Fibroblast of gingiva (primary cell): Measurements from ENCODE around the gene LYVE1.

Experiments
- DNase-seq: peaks from one replicate; pipeline ENCODE4 v3.0.0-alpha.2; 2011; ENCODE audit warnings: low read depth

The LYVE1 gene

GRCh38 chr11:10558288-10558687 lies 10.2 kb downstream of the LYVE1 start:
- DNase-seq = no peak

DNA sequence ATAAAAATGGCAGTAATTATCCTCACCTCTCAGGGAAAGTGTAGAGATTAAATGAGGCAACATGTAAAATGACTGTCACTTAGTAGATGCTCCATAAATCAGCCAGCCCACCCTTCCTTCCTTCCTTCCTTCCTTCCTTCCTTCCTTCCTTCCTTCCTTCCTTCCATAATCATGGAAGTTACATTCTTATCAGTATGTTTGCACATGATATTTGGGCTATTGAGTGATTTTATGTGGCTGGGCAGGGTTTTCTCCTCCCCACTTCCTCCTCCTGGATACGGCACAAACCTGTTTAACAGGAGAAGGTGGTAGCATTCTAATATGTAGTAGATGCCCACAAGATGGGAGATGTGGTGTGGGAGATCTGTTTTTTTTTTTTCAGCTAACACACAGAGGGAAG lies 11.9 kb downstream of the LYVE1 start:
- no peak for DNase-seq

- DNase-seq = no peak
These were observed 16.6 kb downstream of the LYVE1 start for GRCh38 chr11:10551845-10552352.

DNA sequence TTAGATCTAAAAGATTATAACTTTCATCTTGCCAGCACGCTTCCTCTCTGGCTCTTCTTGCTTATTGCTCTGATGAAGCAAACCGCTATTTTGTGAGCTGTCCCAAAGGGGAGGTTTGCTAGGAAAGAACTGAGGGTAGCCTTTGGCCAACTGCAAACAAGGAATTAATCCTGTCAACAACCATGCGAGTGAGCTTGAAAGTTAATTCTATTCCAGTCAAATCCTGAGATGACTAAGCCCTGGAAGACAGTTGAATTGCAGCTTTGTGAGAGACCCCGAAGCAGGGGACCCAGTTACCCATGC lies 17.2 kb downstream of the LYVE1 start:
- no peak for DNase-seq

GRCh38 chr11:10550503-10551289 lies 17.8 kb downstream of the LYVE1 start:
- peak; percentile 64 for DNase-seq

DNA sequence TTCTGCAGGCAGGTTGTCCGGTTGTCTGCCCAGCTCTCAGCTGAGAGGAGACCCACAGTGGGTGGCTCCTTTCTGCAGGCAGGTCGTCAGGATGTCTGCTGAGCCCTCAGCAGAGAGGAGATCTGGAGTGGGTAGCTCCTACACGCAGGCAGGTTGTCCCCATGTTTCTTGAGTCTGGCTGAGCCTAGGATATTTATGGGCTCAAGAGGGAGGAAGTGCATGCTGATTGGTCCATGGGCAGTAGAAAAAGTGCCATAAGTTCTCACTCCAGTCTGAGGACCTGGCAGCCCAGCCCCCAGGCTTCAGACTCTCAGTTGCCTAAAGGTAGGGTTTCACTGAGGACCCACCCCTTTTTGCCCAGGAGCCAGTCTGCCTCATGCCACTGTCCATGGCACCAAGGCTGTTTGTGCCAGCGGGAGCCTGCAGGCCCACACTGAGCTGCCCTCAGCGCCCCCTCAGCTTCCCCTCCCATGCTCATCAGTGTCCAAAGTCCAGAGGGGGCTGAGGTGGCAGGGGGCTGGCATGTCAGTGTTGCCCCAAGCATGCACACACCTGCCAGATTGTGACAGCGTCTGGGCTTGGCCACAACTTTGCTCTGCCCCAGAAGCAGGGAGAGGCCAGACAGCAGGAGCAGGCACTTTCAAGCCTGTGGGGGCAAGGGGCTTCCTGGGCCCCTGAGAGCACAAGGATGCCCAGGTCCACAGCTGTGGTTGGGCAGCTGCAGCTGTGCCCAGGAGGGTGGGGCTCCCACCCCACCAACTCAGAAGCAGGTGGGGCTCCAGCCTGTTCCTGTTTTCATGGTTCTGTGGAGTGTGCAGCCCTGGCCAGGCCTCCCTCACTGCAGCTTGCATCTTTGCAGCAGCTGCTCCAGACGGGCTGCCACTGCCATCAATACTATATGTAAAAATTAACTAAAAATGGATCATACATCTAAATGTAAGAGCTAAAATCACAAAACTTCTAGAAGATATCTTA lies 23.7 kb downstream of the LYVE1 start:
- no peak for DNase-seq

DNA sequence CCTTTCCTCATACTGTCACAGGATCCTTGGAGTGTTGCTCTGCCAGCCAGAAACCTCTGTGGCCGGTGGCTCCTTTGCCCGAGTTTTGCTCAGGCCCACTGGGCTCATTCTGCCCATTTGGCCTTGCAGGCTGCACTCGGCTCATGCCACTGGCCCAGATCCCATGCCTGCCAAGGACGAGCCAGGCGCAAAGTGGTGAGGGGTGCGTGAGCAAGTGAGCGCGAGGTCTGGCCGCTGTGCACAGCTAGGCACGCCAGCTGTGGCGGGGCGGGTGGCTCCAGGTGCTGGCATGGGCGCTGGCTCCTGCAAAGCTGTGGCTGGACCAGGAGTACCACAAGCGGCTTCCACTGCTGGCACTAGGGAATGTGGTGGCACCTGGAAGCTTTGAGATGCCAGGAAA lies 24.7 kb downstream of the LYVE1 start:
- no peak for DNase-seq

DNA sequence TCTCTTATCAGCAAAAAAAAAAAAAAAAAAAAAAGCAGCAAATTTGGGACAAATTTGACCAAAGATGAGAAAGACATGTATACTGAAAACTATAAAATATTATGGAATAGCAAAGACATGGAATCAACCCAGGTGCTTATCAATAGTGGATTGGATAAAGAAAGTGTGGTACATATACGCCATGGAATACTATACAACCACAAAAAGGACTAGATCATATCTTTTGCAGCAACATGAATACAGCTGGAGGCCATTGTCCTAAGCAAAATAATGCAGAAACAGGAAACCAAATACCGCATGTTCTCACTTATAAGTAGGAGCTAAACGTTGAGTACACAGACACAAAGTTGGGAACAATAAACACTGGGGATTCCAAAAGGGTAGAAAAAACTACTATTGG lies 25.7 kb downstream of the LYVE1 start:
- no peak for DNase-seq

- no peak for DNase-seq
These were observed 26.9 kb downstream of the LYVE1 start for GRCh38 chr11:10541561-10541930.

DNA sequence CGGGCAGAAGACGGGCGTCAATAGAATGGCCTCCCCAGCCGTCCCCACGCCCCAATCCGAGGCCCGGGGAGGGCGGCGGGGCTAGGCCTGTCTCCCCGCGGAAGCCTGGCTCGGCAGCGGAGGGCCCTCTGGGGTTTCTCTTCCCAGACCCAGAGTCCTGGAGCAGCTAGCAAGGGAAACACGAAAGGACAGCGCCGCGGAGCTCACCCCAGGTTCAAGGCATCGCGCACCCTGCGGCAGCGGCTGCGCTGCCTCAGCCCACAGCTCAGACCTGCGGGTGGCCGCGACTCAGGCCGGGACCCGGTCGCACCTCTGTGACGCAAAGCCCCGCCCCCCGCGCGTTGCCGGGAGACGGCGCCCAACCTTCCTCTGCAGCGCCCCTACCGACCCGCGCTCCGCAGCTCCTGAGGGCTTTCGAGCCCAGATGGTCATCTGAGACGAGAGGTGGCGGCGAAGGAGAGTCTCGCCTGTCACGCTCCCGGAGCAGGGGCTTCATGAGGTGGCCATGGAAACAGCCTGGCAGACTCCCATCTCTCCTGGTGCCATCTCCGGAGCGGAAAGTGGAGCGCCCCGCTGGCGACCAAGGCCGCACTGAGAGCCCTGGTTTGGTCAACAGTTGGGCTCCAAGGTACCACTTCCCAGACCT lies 27.4 kb downstream of the LYVE1 start, which contains the start of gene RNF141:
Gene RNF141 (minus strand): TSS at position 273 of the 646 bp plus-strand sequence. CDS start 7,029 bp downstream, outside the sequence.
- peak; percentile 89 for DNase-seq

GRCh38 chr11:10540546-10540914 lies 27.9 kb downstream of the LYVE1 start:
- no peak for DNase-seq

DNA sequence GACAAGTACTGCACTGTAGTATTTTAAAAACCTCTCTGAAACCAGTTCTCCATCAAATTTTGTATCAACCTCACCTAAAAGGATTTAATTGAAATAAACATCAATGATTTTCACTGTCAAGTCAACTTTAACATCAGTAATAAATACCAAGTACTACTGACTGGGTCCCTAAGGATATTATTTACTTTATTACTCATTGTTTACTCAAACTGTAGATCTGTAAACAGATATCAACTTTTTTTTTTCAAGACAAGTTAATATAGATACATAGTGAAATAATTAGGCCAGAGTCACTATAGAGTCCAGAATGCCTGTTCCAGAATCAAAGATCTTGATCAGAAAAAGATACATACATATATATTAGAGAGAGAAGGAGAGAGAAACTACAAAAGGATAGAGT lies 29.1 kb downstream of the LYVE1 start:
- DNase-seq = no peak

DNA sequence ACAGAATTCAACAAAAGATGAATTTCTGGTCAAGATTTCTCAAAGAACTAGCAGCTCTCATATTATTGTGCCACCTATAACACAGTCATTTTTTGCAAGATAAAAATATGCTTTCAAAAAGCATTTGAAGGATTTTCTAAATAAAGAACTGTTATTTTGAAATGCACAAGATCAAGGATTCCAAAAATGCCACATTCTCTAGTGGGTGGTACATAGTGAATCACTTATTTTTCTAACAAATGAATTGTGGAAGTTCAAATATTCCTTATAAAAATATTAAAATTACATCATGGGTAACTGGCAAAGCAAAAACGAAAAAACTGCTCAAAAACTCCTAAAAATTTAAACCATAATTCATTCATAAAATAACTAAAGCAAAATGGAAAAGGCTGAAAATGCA lies 29.5 kb downstream of the LYVE1 start:
- peak; percentile 53 for DNase-seq

GRCh38 chr11:10537600-10537999 lies 30.9 kb downstream of the LYVE1 start:
- no peak for DNase-seq

- no peak for DNase-seq
These were observed 34.1 kb downstream of the LYVE1 start for GRCh38 chr11:10534316-10534715.

DNA sequence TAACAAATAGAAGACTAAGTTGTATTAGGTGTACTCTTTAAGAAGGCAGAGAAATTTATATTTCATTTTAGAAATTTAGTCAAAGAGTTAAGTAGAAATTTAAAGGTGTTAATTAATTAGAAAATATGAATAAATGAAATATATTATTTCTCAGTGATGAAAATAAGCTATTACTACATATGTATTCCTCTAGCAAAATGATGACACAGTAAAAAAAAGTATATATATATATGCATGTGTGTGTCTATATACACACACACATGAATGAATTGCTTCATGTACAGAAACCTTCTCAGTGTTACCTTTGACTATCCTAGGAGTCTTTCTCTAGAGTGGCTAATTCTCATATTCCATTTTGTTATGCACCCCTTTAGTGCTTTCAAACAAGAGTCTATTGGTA lies 35.1 kb downstream of the LYVE1 start:
- DNase-seq = no peak

DNA sequence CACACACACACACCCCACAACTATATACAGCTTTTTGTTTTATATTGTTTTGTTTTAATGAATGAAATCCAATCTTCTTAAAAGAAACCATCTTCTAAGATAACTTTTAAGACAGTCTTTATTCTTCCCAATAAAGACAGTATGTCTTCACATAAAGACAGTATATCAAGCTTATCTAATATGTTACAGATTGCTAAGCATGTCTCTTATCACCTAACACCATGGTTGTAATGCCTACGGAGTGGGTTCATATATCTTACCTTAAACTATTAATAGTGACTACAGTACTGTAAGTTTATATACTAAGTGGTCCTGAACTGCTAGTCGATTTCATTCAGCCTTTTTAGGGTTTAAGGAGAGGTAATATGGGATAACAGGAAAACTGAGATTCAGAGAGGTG lies 35.9 kb downstream of the LYVE1 start:
- DNase-seq = no peak

- DNase-seq = peak; percentile 9
These were observed 39.2 kb downstream of the LYVE1 start for GRCh38 chr11:10529279-10529678.

- DNase-seq = peak; percentile 7
These were observed 40.3 kb downstream of the LYVE1 start for GRCh38 chr11:10528121-10528520.

DNA sequence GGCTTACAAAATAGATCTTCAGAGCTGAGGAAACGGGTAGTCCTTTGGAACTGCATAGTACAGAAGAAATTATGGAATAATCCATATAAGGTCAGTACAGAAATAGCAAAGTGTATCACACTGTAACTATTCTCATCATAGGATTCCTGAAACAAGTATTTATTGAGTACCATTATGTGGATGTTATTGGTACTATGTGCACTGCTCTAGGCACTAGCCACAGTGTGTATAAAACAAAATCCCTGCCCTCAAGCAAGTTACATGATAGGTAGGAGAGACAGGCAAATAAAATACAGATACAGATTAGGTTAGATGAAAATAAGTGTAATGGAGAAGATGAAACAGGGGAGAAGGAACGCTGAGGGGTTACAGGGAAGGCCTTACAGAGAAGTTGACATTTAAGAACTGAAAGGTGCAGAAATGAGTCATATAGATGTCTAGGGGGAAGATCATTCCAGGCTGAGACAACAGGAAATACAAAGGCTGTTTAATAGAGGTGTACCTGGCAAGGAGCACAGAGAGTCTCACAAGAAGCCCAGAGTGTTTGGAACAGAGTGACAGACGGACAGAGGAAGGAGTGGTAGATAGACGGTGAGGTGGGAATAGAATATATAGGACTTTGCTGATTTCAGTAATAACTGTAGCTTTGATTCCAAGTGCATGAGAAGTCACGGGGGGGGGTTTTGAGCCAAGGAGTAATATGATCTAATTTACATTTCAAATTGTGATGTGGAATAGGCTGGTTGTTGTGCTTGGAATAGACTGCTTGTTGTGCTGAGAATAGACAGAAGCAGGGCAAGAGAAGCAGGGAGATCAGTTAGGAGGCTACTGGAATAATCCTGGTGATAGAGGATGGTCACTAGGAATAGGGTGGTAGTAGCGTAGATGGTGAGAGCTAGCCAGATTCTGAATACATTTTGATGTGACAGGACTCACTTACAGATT lies 41.2 kb downstream of the LYVE1 start:
- peak; percentile 29 for DNase-seq

DNA sequence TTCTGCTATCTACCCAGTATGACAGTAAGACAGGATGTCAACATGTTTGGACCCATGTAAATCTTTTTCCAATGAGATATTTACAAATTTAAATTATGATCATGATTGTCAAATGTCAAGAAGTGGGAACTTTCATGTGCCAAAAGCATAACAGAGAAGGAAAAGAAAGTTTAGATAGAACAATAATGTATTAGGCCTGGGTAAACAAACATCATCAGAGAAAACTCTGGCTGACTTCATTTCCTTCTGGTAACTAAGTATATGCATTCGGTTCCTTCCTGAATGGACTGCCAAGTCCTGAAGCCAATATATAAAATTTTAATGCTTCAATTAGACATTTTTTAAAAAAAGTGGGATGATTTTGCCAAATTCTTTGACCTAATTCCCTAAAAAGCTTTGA lies 44.0 kb downstream of the LYVE1 start:
- DNase-seq = no peak
